H1 (cell line): ENCODE data around the gene MRPL39. TPM values are rescaled to one million over a fixed set of nuclear protein-coding genes. Genes with fewer than 3 reads are reported as not detected.

Source experiments
- CTCF ChIA-PET: fragments of 300-600 bp; sonication (Branson Sonifier 250); formaldehyde crosslinking; loops from one replicate; lab custom pipeline; 2021; ENCODE audit not compliant: partially characterized antibody; lab: Charles Lee
- POLR2A ChIA-PET: fragments of 300-600 bp; sonication (Branson Sonifier 250); formaldehyde crosslinking; loops from one replicate; lab custom pipeline; 2021; ENCODE audit warnings: inconsistent platforms; ENCODE audit not compliant: partially characterized antibody; lab: Charles Lee
- DNase-seq, 2 experiments: peaks; one replicate each; pipeline versions ENCODE4 v3.0.0 to v3.0.0-alpha.2; 2010 to 2022; ENCODE audit warnings: low spot score in 2 of 2, low read depth in 1 of 2, mixed read lengths in 1 of 2
- FAIRE-seq: peaks from 2 replicates; lab custom pipeline; 2011; peaks lifted over from hg19 to GRCh38; lab: Jason Lieb, UNC
- H2AFZ ChIP-seq: 2 replicates; pipeline ENCODE4 v1.8.1; 2012; ENCODE audit warnings: low read length, inconsistent platforms
- H2AK5ac ChIP-seq: 2 replicates; pipeline ENCODE4 v1.6.1; 2013; ENCODE audit warnings: low read depth, low read length
- H2BK120ac ChIP-seq: replicated peaks from 2 replicates; pipeline ENCODE3; 2013; ENCODE audit warnings: low read depth, low read length, inconsistent platforms
- H2BK12ac ChIP-seq: 2 replicates; pipeline ENCODE4 v1.6.1; 2013; ENCODE audit warnings: low read depth, low read length
- H2BK15ac ChIP-seq: 2 replicates; pipeline ENCODE4 v1.6.1; 2013; ENCODE audit warnings: low read length
- H2BK20ac ChIP-seq: 2 replicates; pipeline ENCODE4 v1.6.1; 2013; ENCODE audit warnings: low read length
- H2BK5ac ChIP-seq: 2 replicates; pipeline ENCODE4 v1.6.1; 2013; ENCODE audit warnings: low read depth, low read length
- H3K14ac ChIP-seq: 2 replicates; pipeline ENCODE4 v1.6.1; 2013; ENCODE audit warnings: inconsistent platforms; ENCODE audit not compliant: insufficient read length
- H3K18ac ChIP-seq: 2 replicates; pipeline ENCODE4 v1.6.1; 2013; ENCODE audit warnings: low read length; ENCODE audit errors: extremely low read depth
- H3K23ac ChIP-seq: 2 replicates; pipeline ENCODE4 v1.6.1; 2013; ENCODE audit warnings: inconsistent platforms; ENCODE audit not compliant: insufficient read length
- H3K23me2 ChIP-seq: 2 replicates; pipeline ENCODE4 v1.6.1; 2013; ENCODE audit warnings: low read depth, low read length
- H3K27ac ChIP-seq: 2 replicates; pipeline ENCODE4 v1.6.1; 2011; ENCODE audit warnings: low read depth, low read length, inconsistent platforms
- H3K27me3 ChIP-seq, 4 experiments: replicated peaks in 1 of 4; 1 replicate in 1 of 4; 2 replicates in 3 of 4; pipeline versions ENCODE4 v1.6.1 to v1.8.1; 2011 to 2013; ENCODE audit warnings: low read length in 3 of 4, mild to moderate bottlenecking in 3 of 4, inconsistent platforms in 2 of 4, mixed read lengths in 2 of 4, moderate library complexity in 1 of 4; ENCODE audit not compliant: control insufficient read depth in 3 of 4, insufficient read depth in 3 of 4; ENCODE audit errors: extremely low read depth in 1 of 4
- H3K36me3 ChIP-seq, 4 experiments: 2 replicates each; pipeline versions ENCODE4 v1.6.1 to v1.8.1; 2011 to 2013; ENCODE audit warnings: mild to moderate bottlenecking in 4 of 4, low read length in 3 of 4, moderate library complexity in 2 of 4, control low read depth in 1 of 4, inconsistent platforms in 1 of 4; ENCODE audit not compliant: insufficient read depth in 4 of 4, control insufficient read depth in 2 of 4
- H3K4ac ChIP-seq: replicated peaks from 2 replicates; pipeline ENCODE3; 2013; ENCODE audit warnings: low read length, low read depth, mixed read lengths, inconsistent platforms; ENCODE audit not compliant: insufficient read length
- H3K4me1 ChIP-seq, 4 experiments: replicated peaks in 1 of 4; 1 replicate in 1 of 4; 2 replicates in 3 of 4; pipeline versions ENCODE4 v1.6.1 to v1.8.1; 2011 to 2013; ENCODE audit warnings: low read length in 3 of 4, inconsistent platforms in 2 of 4, mixed read lengths in 1 of 4; ENCODE audit not compliant: insufficient read depth in 4 of 4, control insufficient read depth in 3 of 4
- H3K4me2 ChIP-seq, 2 experiments: 2 replicates each; pipeline versions ENCODE4 v1.6.1 to v1.8.1; 2011 to 2013; ENCODE audit warnings: low read depth in 2 of 2, low read length in 2 of 2, control low read depth in 1 of 2, inconsistent platforms in 1 of 2, mild to moderate bottlenecking in 1 of 2; ENCODE audit not compliant: insufficient read depth in 1 of 2
- H3K4me3 ChIP-seq, 4 experiments: fragments of 200-600, 300-600 bp in 1 of 4; sonication (generic), shearing (Covaris generic), sonication (Bioruptor Twin) in 1 of 4; 2 replicates each; pipeline versions ENCODE4 v1.5.1 to v1.8.1; 2011 to 2016; ENCODE audit warnings: low read length in 4 of 4, low read depth in 3 of 4, control low read depth in 2 of 4, inconsistent platforms in 2 of 4, mild to moderate bottlenecking in 2 of 4, mixed read lengths in 1 of 4, moderate library complexity in 1 of 4; ENCODE audit not compliant: insufficient read depth in 2 of 4; ENCODE audit errors: extremely low read depth in 1 of 4
- H3K56ac ChIP-seq: replicated peaks from 2 replicates; pipeline ENCODE3; 2013; ENCODE audit warnings: low read depth, mild to moderate bottlenecking, mixed read lengths, low read length, inconsistent platforms; ENCODE audit not compliant: insufficient read length
- H3K79me1 ChIP-seq: 2 replicates; pipeline ENCODE4 v1.6.1; 2013; ENCODE audit warnings: low read depth, low read length, control low read depth
- H3K79me2 ChIP-seq, 2 experiments: 2 replicates each; pipeline versions ENCODE4 v1.6.1 to v1.8.1; 2012 to 2013; ENCODE audit warnings: low read length in 2 of 2, mild to moderate bottlenecking in 2 of 2, inconsistent platforms in 1 of 2; ENCODE audit not compliant: insufficient read depth in 2 of 2, control insufficient read depth in 1 of 2
- H3K9ac ChIP-seq, 4 experiments: replicated peaks in 1 of 4; 1 replicate in 1 of 4; 2 replicates in 3 of 4; pipeline versions ENCODE4 v1.6.1 to v1.8.1; 2011 to 2013; ENCODE audit warnings: low read depth in 3 of 4, low read length in 3 of 4, control low read depth in 2 of 4, mild to moderate bottlenecking in 2 of 4, moderate library complexity in 2 of 4, inconsistent platforms in 1 of 4; ENCODE audit errors: extremely low read depth in 1 of 4
- H3K9me3 ChIP-seq, 2 experiments: 2 replicates each; pipeline versions ENCODE4 v1.6.1 to v1.8.1; 2012 to 2013; ENCODE audit warnings: mild to moderate bottlenecking in 2 of 2, moderate library complexity in 2 of 2, control low read depth in 1 of 2, inconsistent platforms in 1 of 2, low read depth in 1 of 2, low read length in 1 of 2, mixed read lengths in 1 of 2; ENCODE audit not compliant: insufficient read depth in 2 of 2
- H4K20me1 ChIP-seq, 2 experiments: replicated peaks in 1 of 2; 2 replicates each; pipeline versions ENCODE3 to v1.8.1; 2011 to 2013; ENCODE audit warnings: inconsistent platforms in 2 of 2, low read length in 2 of 2, mild to moderate bottlenecking in 1 of 2; ENCODE audit not compliant: insufficient read depth in 2 of 2, control insufficient read depth in 1 of 2
- H4K5ac ChIP-seq: 2 replicates; pipeline ENCODE4 v1.6.1; 2013; ENCODE audit warnings: low read length, low read depth, mixed read lengths, inconsistent platforms; ENCODE audit not compliant: insufficient read length
- H4K8ac ChIP-seq: 2 replicates; pipeline ENCODE4 v1.8.0; 2013; ENCODE audit warnings: mild to moderate bottlenecking, moderate library complexity, low read length, inconsistent platforms; ENCODE audit not compliant: insufficient read depth; ENCODE audit errors: extremely low read depth
- H4K91ac ChIP-seq: replicated peaks from 2 replicates; pipeline ENCODE3; 2013; ENCODE audit warnings: low read length, mixed read lengths, inconsistent platforms; ENCODE audit not compliant: insufficient read length
- HDAC6 ChIP-seq: IDR thresholded peaks from one replicate; pipeline ENCODE4 v1.7.1; 2012; ENCODE audit warnings: low read depth, mild to moderate bottlenecking, inconsistent platforms, low read length, moderate library complexity
- POLR2A ChIP-seq, 2 experiments: IDR thresholded peaks; 1 replicate in 1 of 2; 2 replicates in 1 of 2; pipeline ENCODE4 v1.6.1; 2011; ENCODE audit warnings: low read depth in 2 of 2, low read length in 2 of 2, mild to moderate bottlenecking in 2 of 2; ENCODE audit errors: control extremely low read depth in 1 of 2
- RNF2 ChIP-seq: fragments of 200-900, 300-1000 bp; sonication (generic); IDR thresholded peaks from 2 replicates; pipeline ENCODE4 v1.7.1; 2016; ENCODE audit warnings: borderline replicate concordance, low read depth, mild to moderate bottlenecking, antibody characterized with exemption, low read length; ENCODE audit not compliant: poor library complexity, severe bottlenecking; ENCODE audit errors: missing control alignments
- SIN3A ChIP-seq, 2 experiments: IDR thresholded peaks in 1 of 2; conservative IDR thresholded peaks in 1 of 2; 2 replicates each; pipeline ENCODE4 v1.6.1; 2011 to 2012; ENCODE audit warnings: low read length in 2 of 2, improper control_type of control experiment in 1 of 2, low read depth in 1 of 2, mild to moderate bottlenecking in 1 of 2
- SIX5 ChIP-seq: IDR thresholded peaks from 2 replicates; pipeline ENCODE4 v1.6.1; 2011; ENCODE audit warnings: mild to moderate bottlenecking, low read depth, low read length
- SP1 ChIP-seq: IDR thresholded peaks from 2 replicates; pipeline ENCODE4 v1.6.1; 2011; ENCODE audit warnings: low read depth, low read length
- WGBS, 2 experiments: shearing (Covaris generic) in 1 of 2; methylation state at CpG; one replicate each; pipeline versions ENCODE4 v1.1.6 to v1.1.7; 2013 to 2015; ENCODE audit warnings: low lambda C conversion rate in 2 of 2, mixed read lengths in 2 of 2, inconsistent platforms in 1 of 2, low coverage in 1 of 2, missing lambda C conversion rate in 1 of 2; ENCODE audit not compliant: insufficient replicate concordance in 2 of 2, insufficient coverage in 1 of 2, insufficient read length in 1 of 2; ENCODE audit errors: extremely low coverage in 1 of 2, missing lambda C conversion rate in 1 of 2; 5-methylcytosine and 5-hydroxymethylcytosine counted together
- polyA plus RNA-seq, 7 experiments: library from polyadenylated mRNA; depleted of rRNA in 3 of 7; stranded (reverse) in 5 of 7; unstranded in 2 of 7; fragments of >200 nt in 5 of 7; fragments of 200-250 nt in 2 of 7; gene quantifications; 1 replicate in 5 of 7; 2 replicates in 1 of 7; 4 replicates in 1 of 7; pipeline versions ENCODE4 v1.2.1 to v1.2.3, GENCODE V29; 2011 to 2013; ENCODE audit warnings: missing spikeins in 2 of 7, mixed read lengths in 2 of 7
- total RNA-seq: library from RNA; stranded (reverse); fragmentation: NEBNext Ultra II Directional; extraction: Animal tissue kit (Norgen Biotek cat#: 25700); gene quantifications from 2 replicates; pipeline ENCODE4 v1.2.1, GENCODE V29; 2021

The MRPL39 gene
- total and polyA plus RNA-seq, 2 of the 8 experiments (the other 6 are each of a cell fraction or from before 2014, with no cell fraction given) = 20.3 to 43.2 TPM

DNA sequence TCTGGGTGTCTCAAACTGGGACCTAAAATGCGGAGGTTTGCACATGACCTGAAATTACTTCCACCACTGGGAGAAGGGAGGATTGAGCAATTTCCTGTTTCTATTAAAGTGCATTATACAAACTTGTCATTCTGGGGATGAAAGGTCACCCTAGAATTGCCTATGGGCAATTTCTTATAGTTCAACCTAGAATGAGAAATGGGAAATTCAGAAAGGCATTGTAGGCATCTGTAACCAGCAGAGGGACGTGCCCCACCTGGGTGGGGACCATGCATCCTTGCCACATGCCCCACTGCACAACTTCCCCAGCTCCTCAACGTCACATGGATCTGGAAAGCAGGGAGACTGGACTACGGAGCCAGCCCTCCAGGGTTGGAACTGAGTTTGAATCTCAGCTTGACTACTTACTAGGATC, 47.0 kb downstream of the MRPL39 start:
- no peak overlapping the region for H2BK20ac ChIP-seq
- ChIA-PET POLR2A (no interaction called here), CTCF (interaction anchor here (1.4 kb wide), 1 partner anchor 53 kb away, joined by 3 read pairs; no protein-coding TSS in a partner anchor)
- H3K23ac ChIP-seq = no peak overlapping the region
- no peak overlapping the region for H2BK120ac ChIP-seq
- no peaks in the 10 kb centered on the region for H4K20me1 ChIP-seq
- H4K91ac ChIP-seq = no peak overlapping the region
- H3K23me2 ChIP-seq = peaks cover 2% of the 10 kb centered on the region; the same call in 1 of the 2 replicates
- H3K4me2 ChIP-seq = no peak overlapping the region
- no peak overlapping the region for H3K14ac ChIP-seq
- H3K27me3 ChIP-seq = peaks cover 5 to 27% (median 17%) of the 10 kb centered on the region in 4 experiments
- H3K79me2 ChIP-seq = no peaks in the 10 kb centered on the region
- no peak for TF ChIP-seq SIN3A (conservative IDR thresholded peaks at IDR 0.05 in 1 of 2, IDR thresholded peaks at IDR 0.05 in 1 of 2; ENCODE audit: low read depth in 1 of 2, low read length in 2 of 2)
- no peak for TF ChIP-seq HDAC6
- no peak for TF ChIP-seq SP1
- TF ChIP-seq RNF2 = no peak
- no peak for TF ChIP-seq SIX5
- TF ChIP-seq POLR2A (IDR thresholded peaks at IDR 0.05; ENCODE audit: control extremely low read depth in 1 of 2, low read depth in 2 of 2, low read length in 2 of 2) = no peak
- no peak overlapping the region for H3K27ac ChIP-seq
- no peak overlapping the region for H3K4ac ChIP-seq
- no peak overlapping the region for H2BK15ac ChIP-seq
- no peak overlapping the region for H3K9ac ChIP-seq
- H2AK5ac ChIP-seq = no peak overlapping the region
- H3K18ac ChIP-seq = no peak overlapping the region
- no peak overlapping the region for H3K56ac ChIP-seq
- DNase-seq (no peak), FAIRE-seq (no peak)
- 83% methylated on average over 4 of the region's 4 CpGs; no CpG with 5 or more reads in 1 of the 2 experiments for WGBS, 2 experiments
- no peaks in the 10 kb centered on the region; a peak in 1 of 8 replicates for H3K36me3 ChIP-seq
- H4K5ac ChIP-seq = no peak overlapping the region
- H2BK12ac ChIP-seq = no peak overlapping the region
- H4K8ac ChIP-seq = no peak overlapping the region
- peaks cover 0 to 2% (median 0%) of the 10 kb centered on the region in 4 experiments; a peak in 4 of 7 replicates for H3K4me1 ChIP-seq
- H3K4me3 ChIP-seq = no peak overlapping the region
- no peaks in the 10 kb centered on the region for H3K79me1 ChIP-seq
- H3K9me3 ChIP-seq = no peaks in the 10 kb centered on the region
- no peak overlapping the region for H2BK5ac ChIP-seq
- no peak overlapping the region for H2AFZ ChIP-seq
